ENCODE results near the gene ST6GAL1. TPM values are rescaled to one million over a fixed set of nuclear protein-coding genes. Genes with fewer than 3 reads are reported as not detected.
"Not testable (repeated sequence)": the region's sequence is repeated elsewhere in the genome, so short reads cannot be mapped to it uniquely, and the experiment has no call there.

Gene ST6GAL1
- total RNA-seq, 1 experiment from 2014 or later, result 5.9 TPM

DNA sequence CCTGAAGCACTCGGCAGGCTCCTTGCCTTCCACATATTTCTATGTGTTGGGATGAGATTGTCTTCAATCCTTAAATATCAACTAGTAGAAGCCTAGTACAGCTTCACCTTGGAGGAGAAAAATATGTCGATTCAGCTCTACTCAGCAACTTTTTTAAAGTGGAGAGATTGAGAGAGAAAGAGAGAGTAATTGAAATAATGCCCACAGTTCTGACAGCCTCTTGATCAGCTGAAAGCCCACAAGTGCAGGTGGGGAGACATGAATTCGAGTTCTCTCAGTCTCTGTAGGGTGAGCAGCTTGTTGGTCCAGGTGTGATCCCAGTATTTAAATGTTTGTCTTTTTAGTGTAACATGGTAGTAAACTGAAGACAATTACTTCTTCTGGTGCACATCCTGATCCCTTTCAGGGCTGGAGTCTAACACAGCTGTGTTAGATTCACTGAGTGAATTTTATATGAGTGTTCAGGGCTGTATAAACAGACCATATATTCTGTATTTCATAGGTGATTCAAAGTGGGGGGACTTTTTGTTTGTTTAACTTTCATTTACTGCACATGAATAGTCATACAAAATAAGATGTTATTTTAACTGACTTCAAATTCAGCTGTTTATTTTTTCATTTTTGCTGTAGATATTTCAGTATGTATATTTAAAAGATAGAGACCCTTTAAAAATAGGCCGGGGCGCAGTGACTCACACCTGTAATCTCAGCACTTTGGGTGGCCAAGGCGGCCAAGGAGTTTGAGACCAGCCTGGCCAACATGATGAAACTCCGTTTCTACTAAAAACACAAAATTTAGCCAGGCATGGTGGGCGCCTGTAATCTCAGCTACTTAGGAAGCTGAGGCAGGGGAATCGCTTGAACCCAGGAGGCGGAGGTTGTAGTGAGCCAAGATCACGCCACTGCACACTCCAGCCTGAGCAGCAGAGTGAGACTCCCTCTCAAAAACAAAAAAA is 64.0 kb downstream of the ST6GAL1 start:
- no peak for DNase-seq (ENCODE audit: low read depth)

DNA sequence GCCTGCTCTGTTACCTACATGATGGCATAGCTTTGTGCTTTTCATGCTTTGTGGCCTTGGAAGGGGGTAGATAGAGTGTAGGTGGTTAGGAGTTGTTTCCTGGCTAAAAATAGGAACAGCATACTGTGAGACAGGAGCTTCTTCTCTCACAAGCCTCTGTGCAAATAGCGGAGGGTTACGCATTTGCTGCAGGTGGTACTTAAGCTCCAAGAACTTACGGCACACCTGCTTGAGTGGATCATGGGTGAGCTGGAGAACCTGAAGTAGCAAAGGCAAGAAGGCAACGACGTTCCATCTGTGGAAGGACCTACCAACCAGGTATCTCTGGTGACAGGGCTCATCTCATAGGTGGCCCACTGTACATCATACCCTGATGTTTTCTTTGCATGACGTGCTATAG is 66.0 kb downstream of the ST6GAL1 start:
- DNase-seq (ENCODE audit: low read depth), result no peak

DNA sequence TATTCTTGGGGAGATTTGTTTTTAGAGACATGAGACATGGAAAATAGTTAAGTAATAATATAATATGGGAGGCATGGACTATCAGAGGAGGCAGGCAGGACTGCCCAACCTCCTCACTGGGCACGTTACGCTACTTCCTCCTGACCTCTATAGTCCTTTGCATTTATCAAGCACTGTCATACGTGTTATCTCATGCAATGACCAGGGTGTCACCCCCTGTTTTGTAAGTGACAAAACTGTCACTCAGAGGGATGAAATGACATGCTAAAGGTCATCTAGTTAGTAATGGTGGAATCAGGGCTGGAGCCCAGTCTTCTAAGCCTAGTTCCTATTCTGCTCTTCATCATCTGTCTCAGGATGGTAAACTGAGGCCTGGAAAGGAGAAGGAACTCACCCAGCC is 66.7 kb downstream of the ST6GAL1 start:
- DNase-seq (ENCODE audit: low read depth), result no peak

DNA sequence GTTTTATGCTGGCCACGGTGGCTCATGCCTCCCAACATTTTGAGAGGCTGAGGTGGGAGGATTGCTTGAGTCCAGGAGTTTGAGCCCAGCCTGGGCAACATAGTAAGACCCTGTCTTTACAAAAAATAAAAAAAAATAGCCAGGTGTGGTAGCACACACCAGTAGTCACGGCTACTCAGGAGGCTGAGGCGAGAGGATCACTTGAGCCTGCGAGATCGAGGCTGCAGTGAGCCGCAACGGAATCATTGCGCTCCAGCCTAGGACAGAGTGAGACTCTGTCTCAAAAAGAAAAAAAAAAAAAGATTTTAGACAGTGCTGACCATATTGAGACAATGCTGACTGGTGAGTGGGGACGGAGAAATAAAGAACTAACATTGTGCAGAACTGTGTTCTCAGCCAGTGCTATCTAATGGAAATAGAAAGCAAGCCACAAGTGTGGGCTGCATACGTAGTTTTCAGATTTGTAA is 67.2 kb downstream of the ST6GAL1 start:
- no peak for DNase-seq (ENCODE audit: low read depth)

DNA sequence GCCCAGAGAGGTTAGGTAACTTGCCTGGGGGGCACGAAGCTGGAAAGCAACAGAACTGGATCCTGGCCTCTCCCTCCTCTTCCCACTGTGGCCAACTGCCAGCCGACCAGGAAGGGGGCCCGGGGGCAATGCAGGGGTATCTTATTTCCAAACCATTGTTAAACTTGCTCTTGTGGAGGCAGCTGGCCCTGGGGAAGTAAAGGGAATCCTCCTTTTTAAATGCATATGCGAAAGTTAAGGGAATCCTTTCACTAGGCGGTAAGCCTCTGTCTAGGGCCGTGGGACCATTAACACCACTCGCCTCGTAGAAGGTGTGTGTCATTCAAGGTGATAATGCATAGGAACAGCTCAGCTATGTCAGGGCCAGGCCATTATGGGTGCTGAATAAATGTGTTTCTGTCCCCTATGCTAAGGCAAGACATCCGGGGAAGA is 68.6 kb downstream of the ST6GAL1 start:
- no peak for DNase-seq (ENCODE audit: low read depth)

DNA sequence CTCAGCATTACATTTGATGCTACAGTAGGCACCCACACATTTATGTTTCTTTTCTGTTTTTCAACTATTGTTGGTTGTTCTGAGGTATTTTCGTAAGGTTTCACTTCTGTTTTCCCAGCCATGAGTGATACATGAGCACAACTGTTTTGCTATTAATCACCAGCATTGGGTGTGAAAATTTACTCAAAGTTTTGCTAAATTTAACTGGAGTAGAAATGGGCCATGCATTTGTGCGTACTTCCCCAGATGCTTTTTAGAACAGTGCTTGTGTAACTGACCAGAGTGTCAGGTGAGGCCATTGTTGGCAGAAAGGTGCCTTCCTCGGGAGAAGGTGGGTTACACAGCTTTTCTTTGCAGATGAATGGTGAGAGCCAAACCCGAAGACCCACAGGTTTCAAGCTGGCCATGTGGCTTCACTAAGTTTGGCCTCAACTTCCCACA is 70.4 kb downstream of the ST6GAL1 start:
- DNase-seq (ENCODE audit: low read depth), result no peak

DNA sequence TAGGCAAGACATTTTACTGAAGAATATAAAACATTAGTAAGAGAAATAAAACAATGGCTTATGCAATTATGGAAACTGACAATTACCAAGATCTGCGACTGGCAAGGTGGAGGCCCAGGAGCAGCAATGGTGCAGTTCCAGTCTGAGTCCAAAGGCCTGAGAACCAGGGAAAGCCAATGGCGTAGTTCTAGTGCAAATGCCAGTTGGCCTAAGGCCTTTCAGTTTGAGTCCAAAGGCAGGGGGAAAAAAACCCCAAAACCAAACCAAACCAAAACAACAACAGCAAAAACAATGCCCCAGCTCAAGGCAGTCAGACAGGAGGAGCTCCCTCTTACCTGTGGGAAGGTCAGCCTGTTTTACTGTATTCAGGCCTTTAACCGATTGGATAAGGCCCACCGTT is 72.6 kb downstream of the ST6GAL1 start:
- DNase-seq (ENCODE audit: low read depth), result no peak

DNA sequence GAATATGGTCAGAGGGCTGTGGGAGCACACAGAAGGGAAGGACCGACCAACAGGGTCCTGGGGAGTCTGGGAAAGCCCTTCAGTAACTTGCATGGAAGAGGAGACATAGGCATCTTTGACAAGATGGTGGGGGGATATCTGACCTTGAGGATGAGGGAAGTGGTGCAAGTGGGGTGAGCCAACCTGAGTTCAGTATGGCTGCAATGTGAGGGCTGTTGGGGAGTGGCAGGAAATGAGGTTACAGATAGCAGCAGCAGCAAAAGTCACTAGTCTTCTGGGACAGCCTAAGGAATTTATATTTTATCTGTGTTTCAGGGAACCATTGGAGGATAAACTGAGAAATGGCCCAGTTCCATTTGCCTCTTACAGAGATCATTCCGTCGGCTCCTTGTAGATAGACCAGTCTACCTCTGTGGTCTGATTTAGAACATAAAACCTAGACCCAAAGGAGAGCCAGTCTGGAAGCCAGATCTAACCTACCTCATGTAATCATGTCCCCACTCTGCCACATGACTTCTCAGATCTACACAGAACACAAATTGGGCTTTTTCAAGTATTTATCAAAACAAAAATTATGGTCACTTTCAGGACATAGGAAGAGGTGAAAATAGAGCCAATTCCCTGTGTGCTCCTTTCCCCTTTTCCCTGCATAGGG is 75.6 kb downstream of the ST6GAL1 start:
- no peak for DNase-seq (ENCODE audit: low read depth)

DNA sequence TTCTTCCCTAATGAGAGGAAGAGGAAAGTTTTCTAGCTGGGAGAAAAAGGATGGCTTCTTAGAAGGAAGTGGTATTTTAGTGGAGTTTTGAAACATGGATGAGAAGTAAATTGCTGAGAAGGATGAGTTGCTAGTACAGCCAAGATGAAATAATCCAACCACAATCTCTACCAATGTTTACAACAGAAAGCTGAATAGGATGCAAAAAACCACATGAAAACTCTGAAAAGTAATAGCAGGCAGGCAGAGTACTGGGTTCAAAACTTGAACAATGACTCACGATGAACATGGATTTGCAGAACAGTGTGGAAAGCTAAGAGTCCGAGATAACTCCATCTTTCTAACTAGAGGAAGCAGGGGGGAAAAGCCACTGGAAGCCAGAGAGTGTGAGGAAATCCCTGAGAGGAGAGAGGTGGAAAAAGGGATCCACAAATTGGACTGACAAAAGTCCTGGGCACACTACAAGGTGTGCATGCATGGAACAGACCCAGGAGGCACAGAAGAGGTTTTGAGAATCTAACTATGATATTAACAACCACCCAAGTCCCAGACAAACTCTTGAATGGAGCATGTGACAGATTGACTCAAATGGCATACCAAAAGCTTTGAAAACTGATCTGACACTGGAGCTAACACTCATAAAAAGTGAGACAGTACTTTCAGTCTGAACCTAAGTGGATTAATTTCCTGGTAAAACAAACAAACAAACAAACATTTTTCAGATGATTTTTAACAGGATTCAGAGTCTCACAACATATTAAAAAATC is 76.7 kb downstream of the ST6GAL1 start:
- no peak for DNase-seq (ENCODE audit: low read depth)

DNA sequence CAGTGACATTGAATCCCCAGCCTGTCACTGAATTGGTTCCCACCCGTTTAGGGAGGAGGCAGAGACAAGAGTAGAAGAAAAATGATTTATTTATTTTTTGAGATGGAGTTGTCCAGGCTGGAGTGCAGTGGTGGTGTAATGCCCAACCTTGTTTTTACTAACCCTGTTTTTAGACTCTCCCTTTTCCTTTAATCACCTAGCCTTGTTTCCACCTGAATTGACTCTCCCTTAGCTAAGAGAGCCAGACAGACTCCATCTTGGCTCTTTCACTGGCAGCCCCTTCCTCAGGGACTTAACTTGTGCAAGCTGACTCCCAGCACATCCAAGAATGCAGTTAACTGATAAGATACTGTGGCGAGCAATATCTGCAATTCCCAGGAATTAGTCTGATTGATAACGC is 80.1 kb downstream of the ST6GAL1 start:
- DNase-seq (ENCODE audit: low read depth), result not testable (repeated sequence)

DNA sequence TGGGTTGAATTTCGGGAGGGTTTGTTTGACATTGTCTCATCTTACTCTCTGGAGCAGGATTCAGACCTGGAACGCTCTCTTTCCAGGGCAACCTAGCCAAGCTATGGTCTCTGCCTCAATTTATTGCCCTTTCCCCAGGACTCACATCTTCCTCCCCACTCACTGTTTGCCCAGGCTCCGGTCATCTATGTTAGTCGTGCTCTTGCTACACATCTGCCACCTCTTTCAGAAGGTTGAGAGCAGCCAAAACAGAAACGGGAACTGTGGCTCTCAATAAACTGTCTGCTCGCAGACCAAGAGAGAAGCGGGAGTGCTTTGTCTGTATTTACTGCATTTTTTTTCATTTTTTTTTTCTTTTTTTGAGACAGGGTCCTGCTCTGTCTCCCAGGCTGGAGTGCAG is 81.6 kb downstream of the ST6GAL1 start:
- no peak for DNase-seq (ENCODE audit: low read depth)

DNA sequence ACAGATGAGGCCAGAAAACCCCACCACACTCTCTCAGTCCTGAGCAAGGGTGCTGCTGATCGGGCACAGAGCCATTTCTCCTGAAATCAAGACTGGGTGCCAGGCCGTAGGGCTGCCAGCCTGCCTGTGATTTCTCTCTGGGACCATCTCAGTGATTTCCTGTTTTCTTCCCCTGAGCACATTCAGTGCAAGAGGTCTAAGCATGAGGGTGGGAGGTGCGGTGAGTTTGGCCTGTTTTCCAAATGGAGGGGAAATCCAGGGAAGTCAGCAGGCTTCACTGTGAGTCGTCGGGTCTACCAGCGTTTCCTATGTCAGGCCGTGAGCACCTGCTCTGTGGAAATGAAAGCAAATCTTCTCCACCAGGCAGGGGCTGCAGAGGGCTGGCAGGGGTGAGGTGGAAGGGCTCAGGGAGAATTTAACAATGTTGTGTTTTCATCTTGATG is 82.3 kb downstream of the ST6GAL1 start:
- DNase-seq (ENCODE audit: low read depth), result peak; percentile 57

DNA sequence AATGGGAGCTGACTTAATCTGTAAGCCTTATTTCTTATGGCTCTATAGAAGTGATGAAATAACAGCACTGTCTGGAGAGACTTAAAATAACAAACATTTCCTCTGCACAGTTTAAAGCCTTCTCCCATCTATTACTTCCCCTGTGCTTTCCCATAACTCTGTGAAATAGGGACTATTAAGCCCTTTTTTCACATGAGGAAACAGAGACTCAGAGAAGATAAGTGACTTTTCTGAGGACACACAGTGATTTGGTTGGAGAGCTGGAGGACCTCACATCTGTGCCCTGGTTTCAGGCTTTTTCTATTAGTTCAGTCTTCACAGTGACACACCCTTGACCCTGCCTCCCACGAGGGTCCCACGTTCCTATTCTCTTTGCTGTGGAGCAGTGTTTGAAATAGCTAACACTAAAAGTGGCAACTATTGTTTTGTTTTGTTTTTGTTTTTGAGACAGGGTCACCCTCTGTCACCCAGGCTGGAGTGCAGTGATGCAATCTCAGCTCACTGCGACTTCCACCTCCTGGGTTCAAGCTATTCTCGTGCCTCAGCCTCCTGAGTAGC is 82.9 kb downstream of the ST6GAL1 start:
- no peak for DNase-seq (ENCODE audit: low read depth)

DNA sequence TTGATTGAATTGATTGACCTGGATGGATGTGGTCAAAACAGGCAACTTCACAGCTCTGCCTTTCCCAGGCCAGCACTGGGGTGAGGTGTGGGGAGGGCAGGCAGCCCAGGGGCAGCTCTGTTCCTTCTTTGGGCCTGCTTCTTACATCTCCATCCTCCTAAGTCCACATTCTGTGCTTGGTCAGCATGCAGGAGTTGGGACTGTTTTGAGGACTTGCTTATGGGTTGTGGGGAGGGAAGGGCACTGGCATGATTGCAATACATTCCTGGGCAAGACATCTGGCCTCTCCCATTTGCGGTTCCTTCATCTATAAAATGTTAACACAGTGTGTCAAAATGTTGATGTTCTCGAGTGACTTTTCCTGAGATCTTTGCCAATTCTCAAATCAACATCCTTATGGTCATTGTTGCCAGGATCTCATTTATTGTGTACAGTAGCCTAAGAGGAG is 84.1 kb downstream of the ST6GAL1 start:
- no peak for DNase-seq (ENCODE audit: low read depth)

DNA sequence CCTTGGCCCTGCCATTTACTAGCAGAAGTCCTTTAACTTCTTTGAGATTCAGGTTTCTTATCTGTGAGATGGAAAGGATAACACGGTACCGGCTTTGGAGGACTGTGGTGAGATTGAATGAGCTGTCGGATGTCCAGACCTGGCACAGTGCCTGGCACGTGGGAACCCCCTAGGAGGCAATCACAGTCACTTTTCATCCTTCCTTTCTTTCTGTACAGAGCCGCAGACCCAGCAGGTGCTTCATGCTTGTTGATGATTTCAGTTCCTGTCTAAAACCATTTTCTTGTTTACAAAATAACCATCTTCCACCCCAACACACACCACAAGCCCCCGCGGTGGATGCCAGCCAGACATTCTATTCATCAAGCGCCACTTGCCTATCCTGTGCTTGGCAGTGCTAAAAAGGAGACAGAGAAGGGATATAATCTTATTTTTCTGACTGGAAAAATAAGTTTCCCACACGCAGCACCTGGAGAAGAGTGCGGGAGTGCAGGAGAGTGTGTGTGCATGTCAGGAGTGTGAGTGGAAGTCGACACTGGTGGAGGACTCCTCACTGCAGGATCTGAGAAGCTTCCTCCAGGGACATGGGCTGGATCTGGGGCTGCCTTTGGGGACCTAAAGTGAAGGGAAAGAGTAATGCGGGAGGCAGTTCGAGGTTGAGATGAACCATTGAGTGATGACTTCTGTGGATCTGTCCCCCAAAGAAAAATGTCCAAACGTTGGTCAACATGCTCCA is 85.7 kb downstream of the ST6GAL1 start:
- DNase-seq (ENCODE audit: low read depth), result peak; percentile 40

DNA sequence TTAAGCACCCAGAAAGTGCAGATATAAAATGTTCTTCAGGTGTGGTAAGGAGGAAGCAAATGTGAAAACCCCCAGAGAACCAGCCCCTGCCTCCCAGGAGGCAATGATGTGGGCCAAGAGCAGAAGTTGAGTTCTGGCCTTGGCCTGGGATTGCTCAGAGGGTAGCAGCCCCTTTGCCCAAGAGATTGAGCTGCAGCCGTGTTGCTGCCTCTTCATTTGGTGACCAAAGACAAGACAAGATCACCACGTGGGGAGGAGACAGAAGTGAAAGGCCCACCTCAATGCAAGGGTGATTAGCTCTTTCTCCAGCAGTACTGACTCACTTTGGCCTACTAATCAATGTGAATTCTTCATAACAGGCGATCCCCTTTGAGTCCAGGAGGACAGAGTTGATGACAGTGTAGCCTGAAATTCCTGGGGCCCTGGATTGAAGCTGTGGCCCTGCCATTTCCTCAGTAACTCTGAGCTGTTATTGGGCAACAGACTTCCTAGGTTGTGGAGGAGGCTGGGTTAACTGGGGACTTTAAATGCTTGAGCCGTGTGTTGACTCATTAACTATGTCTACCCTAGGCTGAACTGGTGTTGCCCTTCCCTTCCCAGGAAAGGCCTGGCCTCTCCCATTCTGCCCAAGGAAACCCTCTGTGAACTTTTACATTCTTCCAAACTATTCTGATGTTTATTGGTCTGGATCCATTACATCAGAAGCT is 86.5 kb downstream of the ST6GAL1 start:
- DNase-seq (ENCODE audit: low read depth), result no peak

DNA sequence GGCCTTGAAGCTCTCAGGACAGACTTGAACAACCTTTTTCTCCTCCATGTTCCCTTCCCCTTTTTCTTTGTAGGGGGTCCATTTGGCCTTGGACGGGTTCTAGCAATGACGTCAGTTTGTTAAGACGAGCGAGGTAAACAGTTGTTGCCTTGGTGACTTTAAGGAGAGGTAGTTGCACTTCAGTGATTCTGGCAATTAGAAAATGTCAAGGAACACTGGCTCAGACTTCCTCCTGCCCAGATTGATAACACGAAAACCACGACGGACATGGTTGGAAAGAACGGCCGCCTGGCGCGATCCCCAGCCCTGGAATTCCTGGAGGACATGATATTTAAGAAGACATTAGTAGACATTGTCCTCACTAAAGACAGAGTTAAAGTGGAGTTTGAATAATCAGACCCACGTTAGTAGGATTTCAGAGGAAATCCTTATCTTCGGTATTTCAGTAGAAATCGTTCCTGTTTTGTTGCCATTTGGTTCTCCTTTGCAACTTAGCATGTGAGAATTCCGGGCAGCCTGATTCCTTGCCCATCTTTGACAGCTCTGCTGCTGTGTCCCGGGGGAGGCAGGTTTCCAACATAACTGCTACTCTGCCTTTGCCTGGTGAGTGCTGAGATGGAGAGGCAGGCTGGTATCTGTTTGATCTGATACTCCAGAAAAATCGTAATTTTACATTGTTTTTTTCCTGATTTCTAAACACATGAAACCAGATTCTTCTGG is 87.3 kb downstream of the ST6GAL1 start:
- no peak for DNase-seq (ENCODE audit: low read depth)

DNA sequence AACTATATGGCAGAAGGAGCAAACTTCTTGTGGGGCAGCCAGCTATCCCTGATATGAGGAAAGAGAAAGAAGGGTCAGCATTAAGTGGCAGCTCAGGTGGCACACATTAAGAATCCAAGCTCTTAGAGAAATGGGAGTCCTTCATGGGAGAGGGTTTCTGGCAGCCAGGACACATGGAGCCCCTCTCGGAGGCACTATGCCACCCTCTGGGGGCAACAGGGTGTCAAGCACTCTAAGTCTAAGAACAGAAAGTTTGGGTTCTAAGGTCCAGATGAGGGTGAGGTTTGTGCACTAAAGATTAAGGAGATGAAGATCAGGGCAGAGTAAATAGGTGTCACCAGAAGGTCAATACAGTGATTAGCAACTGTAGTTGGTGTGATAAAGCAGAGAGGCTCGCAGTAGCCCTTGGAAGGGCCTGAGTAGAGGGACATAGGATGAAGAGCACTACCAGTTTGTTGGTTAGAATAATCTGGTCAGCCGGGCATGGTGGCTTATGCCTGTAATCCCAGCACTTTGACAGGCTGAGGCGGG is 89.3 kb downstream of the ST6GAL1 start:
- DNase-seq (ENCODE audit: low read depth), result no peak

DNA sequence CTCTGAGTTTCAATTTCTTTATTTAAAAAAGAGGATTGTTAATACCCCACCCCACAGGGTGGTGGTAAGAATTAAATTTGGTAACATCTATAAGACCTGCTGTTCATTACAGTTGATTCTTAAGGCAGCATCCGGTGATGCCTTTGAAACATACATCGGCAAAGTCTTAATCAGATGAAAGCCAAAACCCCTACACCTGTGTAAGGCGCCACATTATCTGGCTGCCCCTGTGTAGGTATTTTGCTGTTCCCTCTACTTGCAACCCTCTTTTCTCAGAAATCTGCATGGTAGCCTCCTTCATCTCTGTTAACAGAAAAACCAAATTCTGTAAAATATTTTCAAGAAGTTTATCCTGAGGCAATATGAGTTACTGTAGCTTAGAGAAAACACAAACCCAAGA is 90.0 kb downstream of the ST6GAL1 start:
- no peak for DNase-seq (ENCODE audit: low read depth)
